Anterior cingulate cortex (tissue), 58 donors: ENCODE results near the gene ZNF629.
A peak's percentile ranks its signal among the peaks of the same experiment; 100 is the strongest.

ENCODE experiments used
- DNase-seq, 58 donors: peaks; one replicate each; lab custom pipeline; 2025; lab: John Stamatoyannopoulos, UW

ZNF629 gene

GRCh38 chr16:30753596-30753995, 33.4 kb downstream of the ZNF629 start:
- DNase-seq: no peak

- no peak for DNase-seq
Measured at GRCh38 chr16:30750876-30751465, 36.0 kb downstream of the ZNF629 start.

DNA sequence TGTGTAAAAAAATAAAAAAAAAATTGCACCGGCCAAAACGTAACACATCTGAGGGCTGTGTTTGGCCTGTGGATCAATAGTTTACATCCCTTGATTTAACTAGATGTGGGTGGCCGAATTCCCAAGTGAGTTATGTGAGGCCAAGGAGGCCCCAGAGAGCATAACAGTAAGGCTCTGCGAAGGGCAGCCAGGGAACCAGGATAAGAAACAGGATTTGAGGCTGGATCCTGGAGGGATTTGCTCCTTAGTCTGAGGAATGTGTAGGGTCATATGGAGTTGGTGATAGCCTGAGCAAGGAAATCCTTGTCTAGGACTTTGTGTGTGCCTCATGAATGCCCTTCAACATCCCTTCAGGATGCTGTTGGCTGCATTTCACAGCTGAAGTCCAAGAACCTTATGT, 36.8 kb downstream of the ZNF629 start:
- DNase-seq: no peak

DNA sequence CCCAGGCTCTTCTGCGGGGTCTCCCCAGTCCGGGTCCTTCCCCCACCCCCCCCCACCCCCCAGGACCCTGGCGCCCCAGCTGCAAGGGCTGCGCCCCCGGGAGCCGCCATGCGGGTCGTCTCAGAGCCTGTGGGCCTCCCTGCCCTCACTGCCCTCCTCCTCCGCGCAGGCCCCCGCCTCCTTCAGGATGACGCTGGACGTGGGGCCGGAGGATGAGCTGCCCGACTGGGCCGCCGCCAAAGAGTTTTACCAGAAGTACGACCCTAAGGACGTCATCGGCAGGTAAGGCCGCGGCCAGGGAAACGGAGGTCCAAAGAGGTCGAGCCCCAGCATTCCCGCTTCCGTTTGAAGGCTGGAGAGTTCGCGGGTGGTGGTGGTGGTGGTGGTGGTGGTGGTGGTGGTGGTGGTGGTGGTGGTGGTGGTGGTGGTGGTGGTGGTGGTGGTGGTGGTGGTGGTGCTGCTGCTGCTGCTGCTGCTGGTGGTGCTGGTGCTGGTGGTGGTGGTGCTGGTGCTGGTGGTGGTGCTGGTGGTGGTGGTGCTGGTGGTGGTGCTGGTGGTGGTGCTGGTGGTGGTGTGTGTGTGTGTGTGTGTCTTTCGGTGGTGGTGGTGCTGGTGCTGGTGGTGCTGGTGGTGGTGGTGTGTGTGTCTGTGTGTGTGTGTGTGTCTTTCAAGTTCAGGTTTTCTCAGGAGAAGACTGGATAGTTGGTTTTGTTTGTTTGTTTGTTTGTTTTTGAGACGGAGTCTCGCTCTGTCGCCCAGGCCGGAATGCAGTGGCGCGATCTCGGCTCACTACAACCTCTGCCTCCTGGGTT, 38.2 kb downstream of the ZNF629 start:
- peak in 6 of 58 donors; percentile 32 to 68 (median 45) for DNase-seq

DNA sequence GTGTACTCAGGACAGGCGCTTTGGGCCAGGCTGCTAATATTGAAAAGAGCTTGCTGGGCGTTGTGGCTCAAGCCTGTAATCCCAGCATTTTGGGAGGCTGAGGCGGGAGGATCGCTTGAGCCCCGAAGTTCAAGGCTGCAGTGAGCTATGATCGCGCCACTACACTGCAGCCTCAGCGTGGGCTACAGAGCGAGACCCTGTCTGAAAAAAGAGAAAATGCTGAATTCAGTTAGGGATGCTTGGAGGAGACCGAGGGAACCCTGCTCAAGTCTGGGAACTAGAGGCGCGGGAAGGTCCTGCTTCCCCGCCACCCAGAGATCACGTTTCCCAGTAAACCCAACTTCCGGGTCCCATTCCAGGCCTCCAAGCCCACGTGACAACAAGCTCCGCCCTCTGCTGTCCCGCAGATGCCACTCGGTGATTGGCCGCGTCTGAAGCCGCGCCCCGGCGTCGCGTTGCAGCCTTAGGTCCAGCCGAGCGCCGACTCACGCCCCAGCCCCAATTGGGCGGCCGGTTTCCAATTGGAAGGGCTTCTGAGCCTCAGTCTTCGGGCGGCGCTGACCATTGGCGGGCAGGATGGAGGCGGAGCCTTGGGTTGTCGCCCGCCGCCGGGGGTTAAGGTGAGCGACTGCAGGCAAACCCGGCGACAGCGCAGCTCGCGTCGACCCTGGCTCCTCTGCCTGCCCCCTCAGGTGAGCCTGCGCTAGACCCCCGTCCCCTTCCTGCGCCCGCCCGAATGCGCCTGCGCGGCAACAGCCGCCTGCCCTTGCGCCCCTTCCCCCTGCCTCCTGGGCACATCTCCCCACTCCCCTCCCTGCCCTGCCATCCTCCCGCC, 39.0 kb downstream of the ZNF629 start, which contains the start of gene PHKG2:
PHKG2 (plus strand) TSS at position 627 of the 835 bp plus-strand sequence. CDS start 396 bp downstream, outside the sequence.
- DNase-seq: peak; percentile 84 to 99 (median 98)

DNA sequence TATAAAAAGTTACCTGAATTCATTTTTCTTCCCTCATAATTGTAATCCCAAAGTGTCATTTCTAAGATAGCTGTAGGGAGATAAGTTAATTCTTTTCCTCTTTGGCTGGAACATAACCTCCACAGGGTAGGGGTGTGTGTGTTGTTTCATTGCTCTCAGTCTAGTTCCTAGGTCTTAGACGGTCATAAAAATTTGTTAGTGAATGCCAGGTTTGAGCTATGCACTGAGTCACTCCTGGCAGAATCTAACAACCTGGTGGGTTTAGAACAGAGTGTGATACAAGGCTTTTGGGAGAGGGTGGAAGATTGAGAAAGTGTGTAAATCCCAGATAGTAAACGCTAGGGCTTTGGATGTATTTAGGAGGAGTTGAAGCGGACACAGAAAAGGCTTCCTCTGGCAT, 39.7 kb downstream of the ZNF629 start:
- DNase-seq: no peak

GRCh38 chr16:30746638-30747175, 40.3 kb downstream of the ZNF629 start:
- no peak for DNase-seq

DNA sequence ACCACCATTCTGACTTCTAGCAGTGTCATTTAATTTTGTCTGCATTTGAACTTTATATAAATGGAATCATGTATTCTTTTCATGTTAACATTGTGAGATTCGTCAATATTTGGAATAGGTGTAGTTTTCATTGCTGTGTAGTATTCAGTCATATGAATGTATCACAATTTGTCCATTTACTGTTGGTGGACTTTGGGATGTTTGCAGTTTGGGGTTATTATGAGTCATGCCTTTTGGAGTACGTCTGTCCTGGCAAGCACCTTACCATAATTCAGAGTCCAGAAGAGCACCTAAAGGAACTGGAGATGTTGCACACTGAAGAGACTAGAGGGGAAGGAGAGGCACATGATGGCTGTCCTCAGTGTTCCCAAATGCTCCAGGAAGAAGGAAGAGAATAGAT, 41.9 kb downstream of the ZNF629 start:
- DNase-seq: no peak

- DNase-seq: no peak
Measured at GRCh38 chr16:30744183-30744582, 42.8 kb downstream of the ZNF629 start.

- no peak for DNase-seq
Measured at GRCh38 chr16:30743716-30744115, 43.3 kb downstream of the ZNF629 start.

DNA sequence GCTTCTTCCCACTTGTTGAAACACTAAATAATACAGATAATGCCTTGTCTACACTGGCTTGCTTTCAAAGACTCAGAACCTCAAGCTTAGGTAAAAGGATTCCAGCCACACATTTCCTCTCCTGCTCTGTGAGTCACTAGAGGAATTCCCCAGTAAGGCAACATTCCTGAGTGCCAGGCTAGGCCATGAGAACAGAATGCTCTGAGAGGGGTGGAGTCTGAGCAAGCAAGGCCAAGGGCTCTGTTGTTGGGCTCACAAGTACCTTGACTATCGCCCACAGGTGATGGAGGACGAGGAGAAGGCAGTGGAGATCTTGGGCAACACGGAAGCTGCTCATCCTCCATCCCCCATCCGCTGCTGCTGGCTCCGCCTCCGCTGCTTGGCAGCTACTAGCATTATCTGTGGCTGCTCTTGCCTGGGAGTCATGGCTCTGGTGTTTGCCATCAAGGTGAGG, 45.5 kb downstream of the ZNF629 start:
- no peak for DNase-seq

GRCh38 chr16:30740364-30741251, 46.4 kb downstream of the ZNF629 start:
- DNase-seq: peak in 1 of 58 donors; percentile 35

GRCh38 chr16:30738984-30739951, 47.7 kb downstream of the ZNF629 start:
- peak in 1 of 58 donors; percentile 12 for DNase-seq

DNA sequence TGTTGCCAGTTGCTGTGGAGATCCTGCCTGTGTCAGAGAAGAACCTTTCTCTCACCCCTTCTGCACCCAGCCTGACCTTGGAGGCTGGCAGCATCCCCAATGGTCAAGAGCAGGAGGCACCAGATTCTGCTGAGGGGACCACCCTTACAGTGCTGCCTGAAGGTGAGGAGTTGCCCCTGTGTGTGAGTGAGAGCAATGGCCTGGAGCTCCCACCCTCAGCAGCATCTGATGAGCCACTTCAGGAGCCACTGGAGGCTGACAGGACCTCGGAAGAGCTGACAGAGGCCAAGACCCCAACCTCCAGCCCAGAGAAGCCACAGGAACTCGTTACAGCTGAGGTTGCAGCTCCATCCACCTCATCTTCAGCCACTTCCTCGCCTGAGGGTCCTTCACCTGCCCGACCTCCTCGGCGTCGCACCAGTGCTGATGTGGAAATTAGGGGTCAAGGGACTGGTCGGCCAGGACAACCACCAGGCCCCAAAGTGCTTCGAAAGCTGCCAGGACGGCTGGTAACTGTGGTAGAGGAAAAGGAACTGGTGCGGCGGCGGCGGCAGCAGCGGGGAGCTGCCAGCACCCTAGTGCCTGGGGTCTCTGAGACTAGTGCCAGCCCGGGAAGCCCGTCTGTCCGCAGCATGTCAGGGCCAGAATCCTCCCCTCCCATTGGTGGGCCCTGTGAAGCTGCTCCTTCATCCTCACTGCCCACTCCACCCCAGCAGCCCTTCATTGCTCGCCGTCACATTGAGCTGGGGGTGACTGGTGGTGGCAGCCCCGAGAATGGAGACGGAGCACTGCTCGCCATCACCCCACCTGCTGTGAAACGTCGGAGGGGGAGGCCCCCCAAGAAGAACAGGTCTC, 49.0 kb downstream of the ZNF629 start:
- no peak for DNase-seq

DNA sequence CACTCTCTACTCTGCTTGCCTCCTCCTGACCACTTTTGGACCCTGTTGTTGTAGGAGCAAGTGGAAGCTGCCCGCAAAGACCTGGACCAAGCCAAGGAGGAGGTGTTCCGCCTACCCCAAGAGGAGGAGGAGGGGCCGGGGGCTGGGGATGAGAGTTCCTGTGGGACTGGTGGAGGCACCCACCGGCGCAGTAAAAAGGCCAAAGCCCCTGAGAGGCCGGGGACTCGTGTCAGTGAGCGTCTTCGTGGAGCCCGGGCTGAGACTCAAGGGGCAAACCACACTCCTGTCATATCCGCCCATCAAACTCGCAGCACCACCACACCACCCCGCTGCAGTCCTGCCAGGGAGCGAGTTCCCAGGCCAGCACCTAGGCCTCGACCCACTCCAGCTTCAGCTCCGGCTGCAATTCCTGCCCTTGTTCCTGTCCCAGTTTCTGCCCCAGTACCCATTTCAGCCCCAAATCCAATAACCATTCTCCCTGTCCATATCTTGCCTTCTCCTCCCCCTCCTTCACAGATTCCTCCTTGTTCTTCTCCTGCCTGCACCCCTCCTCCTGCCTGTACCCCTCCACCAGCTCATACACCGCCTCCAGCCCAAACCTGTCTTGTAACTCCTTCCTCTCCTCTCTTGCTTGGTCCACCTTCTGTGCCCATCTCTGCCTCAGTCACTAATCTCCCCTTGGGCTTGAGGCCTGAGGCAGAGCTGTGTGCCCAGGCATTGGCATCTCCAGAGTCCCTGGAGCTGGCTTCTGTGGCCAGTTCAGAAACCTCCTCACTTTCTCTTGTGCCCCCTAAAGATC, 49.8 kb downstream of the ZNF629 start:
- DNase-seq: no peak

DNA sequence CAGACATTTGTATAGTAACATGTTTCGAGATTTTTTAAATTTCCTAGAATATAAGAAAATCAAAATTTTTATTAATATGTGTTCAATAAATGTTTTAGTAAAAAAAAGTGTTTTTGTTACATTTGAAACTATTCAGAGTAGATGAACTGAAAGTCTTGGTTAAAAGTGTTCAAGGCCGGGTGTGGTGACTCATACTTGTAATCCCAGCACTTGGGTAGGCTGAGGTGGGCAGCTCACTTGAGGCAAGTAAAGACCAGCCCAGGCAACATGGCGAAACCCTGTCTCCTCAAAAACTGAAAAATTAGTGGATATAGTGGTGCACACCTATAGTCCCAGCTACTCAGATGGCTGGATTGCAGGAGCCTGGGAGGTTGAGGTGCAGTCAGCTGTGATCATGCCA, 55.6 kb downstream of the ZNF629 start:
- DNase-seq: no peak
